ENCODE results near the gene SHPK.

DNA sequence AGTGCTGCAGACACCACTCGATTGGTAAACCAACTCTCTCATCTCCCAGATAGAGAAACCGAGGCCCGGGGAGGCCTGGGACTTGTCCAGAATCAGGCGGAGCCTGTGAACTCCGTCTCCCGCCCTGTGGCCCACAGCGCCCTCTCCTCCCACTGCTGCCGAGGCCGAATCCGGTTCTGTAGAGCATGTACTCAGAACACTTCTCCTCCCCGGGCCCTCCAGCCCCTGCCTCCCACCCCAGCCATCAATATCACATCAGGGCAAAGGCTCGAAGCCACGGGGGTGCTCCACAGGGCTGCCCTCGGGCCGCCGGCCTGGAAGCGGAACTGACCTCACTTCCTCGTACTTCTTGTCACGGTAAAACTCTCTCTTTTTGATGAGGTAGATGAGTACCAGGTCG is 45.5 kb upstream of the SHPK start:
- TF ChIP-seq, protein P1, sequence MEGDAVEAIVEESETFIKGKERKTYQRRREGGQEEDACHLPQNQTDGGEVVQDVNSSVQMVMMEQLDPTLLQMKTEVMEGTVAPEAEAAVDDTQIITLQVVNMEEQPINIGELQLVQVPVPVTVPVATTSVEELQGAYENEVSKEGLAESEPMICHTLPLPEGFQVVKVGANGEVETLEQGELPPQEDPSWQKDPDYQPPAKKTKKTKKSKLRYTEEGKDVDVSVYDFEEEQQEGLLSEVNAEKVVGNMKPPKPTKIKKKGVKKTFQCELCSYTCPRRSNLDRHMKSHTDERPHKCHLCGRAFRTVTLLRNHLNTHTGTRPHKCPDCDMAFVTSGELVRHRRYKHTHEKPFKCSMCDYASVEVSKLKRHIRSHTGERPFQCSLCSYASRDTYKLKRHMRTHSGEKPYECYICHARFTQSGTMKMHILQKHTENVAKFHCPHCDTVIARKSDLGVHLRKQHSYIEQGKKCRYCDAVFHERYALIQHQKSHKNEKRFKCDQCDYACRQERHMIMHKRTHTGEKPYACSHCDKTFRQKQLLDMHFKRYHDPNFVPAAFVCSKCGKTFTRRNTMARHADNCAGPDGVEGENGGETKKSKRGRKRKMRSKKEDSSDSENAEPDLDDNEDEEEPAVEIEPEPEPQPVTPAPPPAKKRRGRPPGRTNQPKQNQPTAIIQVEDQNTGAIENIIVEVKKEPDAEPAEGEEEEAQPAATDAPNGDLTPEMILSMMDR (conservative IDR thresholded peaks at IDR 0.05), result no peak
- TF ChIP-seq EZH2 (IDR thresholded peaks at IDR 0.05; ENCODE audit: low read depth), result no peak

Measured in PC-9 (cell line).